GM12878 (cell line): Measurements from ENCODE around the gene PXMP4. TPM values are rescaled to one million over a fixed set of nuclear protein-coding genes. Genes with fewer than 3 reads are reported as not detected.

ENCODE experiments used
- CHD2 ChIP-seq: IDR thresholded peaks from 2 replicates; pipeline ENCODE4 v1.6.1; 2011; ENCODE audit warnings: low read depth, low read length, improper control_type of control experiment, borderline replicate concordance
- EGR1 ChIP-seq, 2 experiments: IDR thresholded peaks; 1 replicate in 1 of 2; 2 replicates in 1 of 2; pipeline ENCODE4 v1.6.1; 2011 to 2012; ENCODE audit warnings: low read depth in 2 of 2, low read length in 2 of 2, borderline replicate concordance in 1 of 2, mild to moderate bottlenecking in 1 of 2, moderate library complexity in 1 of 2
- FOXM1 ChIP-seq: IDR thresholded peaks from 2 replicates; pipeline ENCODE4 v1.6.1; 2012; ENCODE audit warnings: low read depth, mild to moderate bottlenecking, inconsistent platforms, low read length, moderate library complexity
- KAT2A ChIP-seq: conservative IDR thresholded peaks from 2 replicates; pipeline ENCODE4 v1.6.1; 2011; ENCODE audit warnings: low read depth, low read length; ENCODE audit not compliant: control insufficient read depth
- KLF5 ChIP-seq: fragments of 450-650 bp; IDR thresholded peaks from 2 replicates; pipeline ENCODE4 v1.6.1; 2014; ENCODE audit warnings: mild to moderate bottlenecking; ENCODE audit not compliant: partially characterized antibody
- LARP7 ChIP-seq: fragments of 450-650 bp; IDR thresholded peaks from 2 replicates; pipeline ENCODE4 v1.6.1; 2017; ENCODE audit warnings: mild to moderate bottlenecking
- MLLT1 ChIP-seq: fragments of 450-650 bp; IDR thresholded peaks from 2 replicates; pipeline ENCODE4 v1.6.1; 2016; ENCODE audit warnings: mild to moderate bottlenecking
- MTA2 ChIP-seq: fragments of 450-650 bp; IDR thresholded peaks from 2 replicates; pipeline ENCODE4 v1.6.1; 2016; ENCODE audit warnings: low read depth, mild to moderate bottlenecking, moderate library complexity
- NFYB ChIP-seq: IDR thresholded peaks from 2 replicates; pipeline ENCODE4 v1.6.1; 2011; ENCODE audit warnings: low read depth, mild to moderate bottlenecking, low read length, improper control_type of control experiment, moderate library complexity; ENCODE audit not compliant: insufficient read depth
- PKNOX1 ChIP-seq: fragments of 450-650 bp; IDR thresholded peaks from 2 replicates; pipeline ENCODE4 v1.6.1; 2016; ENCODE audit warnings: mild to moderate bottlenecking
- POLR2AphosphoS2 ChIP-seq: IDR thresholded peaks from 2 replicates; pipeline ENCODE4 v1.6.1; 2011; ENCODE audit warnings: low read depth, mild to moderate bottlenecking, low read length, improper control_type of control experiment, moderate library complexity
- PRDM15 ChIP-seq: fragments of 450-650 bp; formaldehyde crosslinking; IDR thresholded peaks from 2 replicates; pipeline ENCODE4 v1.4.0; 2020; ENCODE audit warnings: mild to moderate bottlenecking, moderate library complexity
- RB1 ChIP-seq: fragments of 450-650 bp; formaldehyde crosslinking; IDR thresholded peaks from 2 replicates; pipeline ENCODE4 v1.6.1; 2017; ENCODE audit warnings: mild to moderate bottlenecking, borderline replicate concordance
- STAT1 ChIP-seq: fragments of 450-650 bp; conservative IDR thresholded peaks from 2 replicates; pipeline ENCODE4 v1.6.1; 2014; ENCODE audit warnings: antibody characterized with exemption, mild to moderate bottlenecking
- SUPT20H ChIP-seq: IDR thresholded peaks from 2 replicates; pipeline ENCODE4 v1.6.1; 2011; ENCODE audit warnings: low read depth, mild to moderate bottlenecking, low read length, moderate library complexity, borderline replicate concordance; ENCODE audit not compliant: control insufficient read depth
- SUZ12 ChIP-seq: fragments of 200-600 bp; sonication (generic); IDR thresholded peaks from one replicate; pipeline ENCODE4 v1.6.1; 2018; ENCODE audit warnings: antibody characterized with exemption, mild to moderate bottlenecking; ENCODE audit not compliant: unreplicated experiment
- TCF12 ChIP-seq: IDR thresholded peaks from 2 replicates; pipeline ENCODE4 v1.6.1; 2011; ENCODE audit warnings: low read depth, mild to moderate bottlenecking, low read length
- YBX1 ChIP-seq: fragments of 450-650 bp; IDR thresholded peaks from 2 replicates; pipeline ENCODE4 v1.6.1; 2016; ENCODE audit warnings: antibody characterized with exemption
- YY1 ChIP-seq: IDR thresholded peaks from 2 replicates; pipeline ENCODE4 v1.6.1; 2011; ENCODE audit warnings: low read depth, mild to moderate bottlenecking, low read length
- ZBTB4 ChIP-seq: fragments of 450-650 bp; formaldehyde crosslinking; IDR thresholded peaks from 2 replicates; pipeline ENCODE4 v1.4.0; 2022; ENCODE audit warnings: mild to moderate bottlenecking, moderate library complexity
- ZNF384 ChIP-seq: IDR thresholded peaks from 2 replicates; pipeline ENCODE4 v1.6.1; 2012; ENCODE audit warnings: low read depth, mild to moderate bottlenecking, low read length, improper control_type of control experiment, borderline replicate concordance
- polyA plus RNA-seq, 11 experiments: library from polyadenylated mRNA; depleted of rRNA in 4 of 11; unstranded in 6 of 11; stranded (reverse) in 5 of 11; fragments of >200 nt; fragmentation: Nextera tagmentation in 4 of 11; fragmentation: Illumina TruSeq in 1 of 11; extraction: Ambion mirVana in 4 of 11; extraction: Trizol in 1 of 11; gene quantifications; 1 replicate in 1 of 11; 2 replicates in 10 of 11; pipeline versions ENCODE4 v1.2.1 to v1.2.3, GENCODE V29; 2011 to 2016; ENCODE audit warnings: inconsistent platforms in 2 of 11, missing spikeins in 2 of 11, low read depth in 1 of 11
- total RNA-seq, 4 experiments: library from RNA; depleted of rRNA in 3 of 4; stranded (reverse); fragments of >200 nt in 3 of 4; fragmentation: Illumina TruSeq in 1 of 4; extraction: Trizol in 1 of 4; gene quantifications; 2 replicates each; pipeline versions ENCODE4 v1.2.1 to v1.2.3, GENCODE V29; 2013 to 2021

PXMP4 gene
- total and polyA plus RNA-seq, 10 of the 15 experiments (the other 5 are each of a cell fraction or from before 2014, with no cell fraction given), result 3.6 to 19.2 (median 8.6) TPM

GRCh38 chr20:33731693-33732165, 11.6 kb upstream of the PXMP4 start, which contains the start of gene ZNF341 (continued):
- TF ChIP-seq PRDM15 (CRISPR knock-in tag), result no peak
- TF ChIP-seq YY1, result peak; percentile 96
- TF ChIP-seq MLLT1, result peak; percentile 85
- TF ChIP-seq LARP7, result no peak; the same call in 1 of the 2 replicates
- no peak for TF ChIP-seq SUPT20H
- no peak for TF ChIP-seq TCF12
- TF ChIP-seq MTA2, result no peak; the same call in 1 of the 2 replicates
- peak; percentile 31 for TF ChIP-seq KLF5
- no peak for TF ChIP-seq NFYB
- TF ChIP-seq FOXM1, result 0 out of 2 replicates have a peak, but pooled peaks have one; percentile 25
- no peak for TF ChIP-seq YBX1
- no peak for TF ChIP-seq POLR2AphosphoS2
- peak; percentile 30 to 47; a peak in 1 of 3 replicates for TF ChIP-seq EGR1 (IDR thresholded peaks at IDR 0.05; ENCODE audit: borderline replicate concordance in 1 of 2, low read depth in 2 of 2, low read length in 2 of 2)
- no peak for TF ChIP-seq CHD2
- 0 out of 2 replicates have a peak, but pooled peaks have one; percentile 9 for TF ChIP-seq PKNOX1
- TF ChIP-seq KAT2A, result no peak
- no peak for TF ChIP-seq SUZ12
- no peak for TF ChIP-seq ZNF384
- no peak for TF ChIP-seq STAT1
- no peak for TF ChIP-seq ZBTB4 (CRISPR knock-in tag)
- peak; percentile 88; the same call in 1 of the 2 replicates for TF ChIP-seq RB1
